Measurements from ENCODE around the gene LRRFIP1. TPM values are rescaled to one million over a fixed set of nuclear protein-coding genes. Genes with fewer than 3 reads are reported as not detected.

LRRFIP1 gene
- total and polyA plus RNA-seq, 9 of the 15 experiments (the other 6 are each of a cell fraction or from before 2014, with no cell fraction given) = 13.1 to 45.2 (median 31.3) TPM

- no peak for TF ChIP-seq CHD7 (IDR thresholded peaks at IDR 0.05; ENCODE audit: low read depth, low read length)
- no peak for TF ChIP-seq HLTF (IDR thresholded peaks at IDR 0.05)
- no peak for TF ChIP-seq EP300 (IDR thresholded peaks at IDR 0.05; ENCODE audit: low read length)
Observed at GRCh38 chr2:237757616-237758015, 130.2 kb downstream of the LRRFIP1 start (continued).

Data from K562 (cell line).